NCI-H2196 (cell line): ENCODE data around the gene HECTD1.
"Not testable (repeated sequence)": the region's sequence is repeated elsewhere in the genome, so short reads cannot be mapped to it uniquely, and the experiment has no call there.

ENCODE experiments used
- DNase-seq: peaks from one replicate; lab custom pipeline; 2025; ENCODE audit not compliant: unreplicated experiment; lab: John Stamatoyannopoulos, UW

Gene HECTD1

GRCh38 chr14:31196839-31197492 is 10.6 kb downstream of the HECTD1 start:
- DNase-seq = no peak

DNA sequence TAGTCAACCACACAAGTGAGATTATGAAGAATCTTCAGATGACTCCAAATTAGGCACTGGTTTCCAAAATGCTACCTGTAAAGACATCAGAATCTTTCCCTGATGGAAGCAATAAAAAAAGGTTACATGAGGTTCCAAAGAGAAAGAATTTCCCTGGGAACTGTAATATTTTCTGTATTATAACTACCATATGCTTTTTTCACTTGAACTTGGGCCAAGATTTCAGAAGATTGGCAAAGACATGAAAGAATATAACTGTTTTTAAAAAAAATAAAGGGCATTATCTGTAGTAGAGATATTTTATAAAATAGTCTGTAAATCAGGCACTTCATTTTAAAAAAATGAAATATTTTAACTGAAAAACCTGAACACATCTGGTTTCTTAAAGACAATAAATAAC is 12.9 kb downstream of the HECTD1 start:
- no peak for DNase-seq

GRCh38 chr14:31194095-31194494 is 13.5 kb downstream of the HECTD1 start:
- DNase-seq = no peak

- not testable (repeated sequence) for DNase-seq
These were observed 15.0 kb downstream of the HECTD1 start for GRCh38 chr14:31192544-31192943.

DNA sequence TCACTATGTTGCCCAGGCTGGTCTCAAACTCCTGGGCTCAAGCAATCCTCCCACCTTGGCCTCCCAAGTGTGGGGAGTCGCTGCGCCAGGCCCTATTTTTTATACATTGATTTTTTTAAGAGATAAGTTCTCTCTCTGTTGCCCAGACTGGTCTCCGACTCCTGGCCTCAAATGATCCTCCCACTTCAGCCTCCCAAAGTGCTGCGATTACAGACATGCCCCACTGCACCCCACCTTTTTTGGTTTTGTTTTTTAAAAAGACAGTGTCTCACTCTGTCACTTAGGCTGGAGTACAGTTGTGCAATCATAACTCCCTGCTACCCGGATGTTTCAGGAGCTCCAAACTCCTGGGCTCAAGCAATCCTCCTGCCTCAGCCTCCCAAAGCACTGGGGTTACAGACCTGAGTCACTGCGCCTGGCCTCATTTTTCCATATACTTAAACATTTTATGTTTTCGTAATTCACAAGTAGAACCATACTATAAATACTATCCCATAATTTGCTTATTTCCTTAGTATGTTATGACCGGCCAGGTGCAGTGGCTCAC is 16.8 kb downstream of the HECTD1 start:
- no peak for DNase-seq

DNA sequence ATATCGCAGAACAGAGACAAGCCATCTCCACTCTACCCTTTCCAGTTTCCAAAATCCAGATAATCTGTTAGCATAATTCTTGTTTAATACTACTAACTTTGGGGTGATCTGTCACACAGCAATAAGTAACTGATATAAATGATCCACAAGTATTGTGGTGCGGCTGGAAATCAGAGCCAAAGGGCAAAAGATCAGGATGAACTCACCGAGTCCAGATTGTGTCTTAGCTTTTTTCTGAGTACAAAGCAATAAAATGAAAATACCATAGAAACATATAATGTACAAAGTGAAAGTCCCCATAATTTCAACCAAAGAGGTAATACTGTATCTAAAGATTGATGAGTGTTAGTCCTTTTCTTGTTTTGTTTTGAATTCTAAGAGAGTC is 17.4 kb downstream of the HECTD1 start:
- no peak for DNase-seq

GRCh38 chr14:31189346-31190218 is 18.0 kb downstream of the HECTD1 start:
- DNase-seq = no peak

GRCh38 chr14:31188744-31189143 is 18.8 kb downstream of the HECTD1 start:
- no peak for DNase-seq

GRCh38 chr14:31182016-31182415 is 25.6 kb downstream of the HECTD1 start:
- DNase-seq = not testable (repeated sequence)

GRCh38 chr14:31181271-31181670 is 26.3 kb downstream of the HECTD1 start:
- DNase-seq = no peak

GRCh38 chr14:31180299-31181051 is 27.1 kb downstream of the HECTD1 start:
- no peak for DNase-seq

DNA sequence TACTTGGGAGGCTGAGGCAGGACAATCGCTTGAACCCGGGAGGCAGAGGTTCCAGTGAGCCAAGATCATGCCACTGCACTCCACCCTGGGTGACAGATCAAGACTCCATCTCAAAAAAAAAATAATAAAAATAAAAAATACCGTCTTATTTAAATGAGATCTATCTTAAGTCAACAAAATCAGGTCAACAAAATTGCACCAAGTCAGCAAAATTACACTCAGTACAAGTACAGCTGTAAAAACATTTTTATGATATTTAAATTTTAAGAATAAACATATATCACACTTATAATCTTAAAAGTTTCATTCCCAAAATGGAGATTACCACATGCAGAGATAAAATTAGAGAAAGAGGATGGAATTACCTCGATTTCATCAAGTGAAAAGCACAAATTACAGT is 33.2 kb downstream of the HECTD1 start:
- DNase-seq = no peak

- no peak for DNase-seq
These were observed 34.3 kb downstream of the HECTD1 start for GRCh38 chr14:31173120-31173837.

DNA sequence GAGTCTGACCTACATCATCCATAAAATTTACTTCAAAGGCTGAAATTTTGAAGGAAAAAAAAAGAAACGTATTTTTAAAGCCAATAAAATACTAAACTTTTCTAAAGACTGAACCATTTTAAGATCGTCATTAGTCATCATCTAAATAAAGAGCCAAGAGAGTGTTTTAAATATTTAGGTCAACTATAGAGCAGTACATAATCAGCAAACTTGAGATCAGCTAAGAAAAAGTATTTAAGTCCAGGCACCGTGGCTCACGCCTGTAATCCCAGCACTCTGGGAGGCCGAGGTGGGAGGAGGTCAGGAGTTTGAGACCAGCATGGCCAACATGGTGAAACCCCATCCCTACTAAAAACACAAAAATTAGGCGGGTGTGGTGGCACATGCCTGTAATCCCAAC is 35.5 kb downstream of the HECTD1 start:
- no peak for DNase-seq

- no peak for DNase-seq
These were observed 37.2 kb downstream of the HECTD1 start for GRCh38 chr14:31170411-31170810.

DNA sequence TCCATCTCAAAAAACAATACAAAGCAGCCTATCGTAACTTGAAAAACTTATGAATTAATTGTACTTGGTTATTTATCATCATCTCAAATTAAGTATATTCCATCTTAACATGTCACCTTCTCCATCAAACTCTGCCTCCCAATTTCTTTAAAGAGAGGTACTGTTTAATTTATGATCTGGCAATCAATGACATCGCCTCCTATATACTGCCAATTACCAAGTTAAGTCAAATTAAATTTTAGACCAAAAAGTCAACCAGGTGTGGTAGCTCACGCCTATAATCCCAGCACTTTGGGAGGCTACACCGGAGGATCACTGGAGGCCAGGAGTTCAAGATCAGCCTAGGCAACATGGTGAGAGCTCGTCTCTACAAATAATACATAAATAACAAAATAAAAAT is 37.7 kb downstream of the HECTD1 start:
- no peak for DNase-seq

- DNase-seq = no peak
These were observed 40.6 kb downstream of the HECTD1 start for GRCh38 chr14:31167032-31167431.

DNA sequence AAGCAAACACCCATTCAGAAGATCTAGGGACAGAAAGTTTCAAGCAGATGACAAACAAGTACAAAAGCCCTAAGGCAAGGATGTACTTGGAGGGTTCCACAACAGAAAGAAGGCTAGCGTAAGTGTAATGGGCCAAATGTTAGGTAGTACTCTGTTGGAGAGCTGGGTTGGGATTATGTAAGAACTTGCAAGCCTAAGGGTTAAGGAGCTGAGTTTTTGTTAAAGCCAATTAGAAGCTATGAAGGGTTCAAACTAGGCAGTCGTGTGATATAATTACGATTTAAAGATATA is 41.4 kb downstream of the HECTD1 start:
- no peak for DNase-seq

DNA sequence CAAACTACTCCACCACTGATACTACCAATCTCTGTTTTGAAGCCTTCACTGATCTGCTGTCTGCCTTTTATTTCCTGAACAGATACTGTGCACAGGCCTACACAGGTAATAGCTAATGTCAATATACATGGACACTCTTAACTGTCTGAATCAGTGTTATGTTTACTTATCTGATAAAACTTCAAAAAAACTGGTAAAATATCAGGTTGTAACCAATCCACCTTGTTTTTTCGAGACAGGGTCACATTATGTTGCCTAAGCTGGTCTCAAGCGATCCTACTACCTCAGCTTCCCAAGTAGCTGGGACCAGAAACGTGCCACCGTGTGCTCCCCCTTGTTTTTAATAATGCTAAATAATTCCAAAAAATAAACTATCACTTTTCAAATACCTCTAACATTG is 43.5 kb downstream of the HECTD1 start:
- DNase-seq = no peak

- DNase-seq = no peak
These were observed 44.5 kb downstream of the HECTD1 start for GRCh38 chr14:31162910-31163649.
